ENCODE measurements around the gene NRG3.

Gene NRG3

GRCh38 chr10:82150123-82150900 lies 275.3 kb downstream of the NRG3 start:
- DNase-seq (ENCODE audit: low read depth): peak; percentile 63
- no peak overlapping the region for H3K4me3 ChIP-seq (replicated peaks; ENCODE audit: low read depth, low read length)
- TF ChIP-seq CTCF (IDR thresholded peaks at IDR 0.05; ENCODE audit: low read length, missing control alignments): peak; percentile 52

- peak; percentile 36 for DNase-seq (ENCODE audit: low read depth)
- H3K4me3 ChIP-seq (replicated peaks; ENCODE audit: low read depth, low read length): no peak overlapping the region
- TF ChIP-seq CTCF (IDR thresholded peaks at IDR 0.05; ENCODE audit: low read length, missing control alignments): no peak
Observed at GRCh38 chr10:82160307-82160706, 285.3 kb downstream of the NRG3 start.

- TF ChIP-seq CTCF (IDR thresholded peaks at IDR 0.05; ENCODE audit: low read length, missing control alignments): no peak
- no peak for DNase-seq (ENCODE audit: low read depth)
- no peak overlapping the region for H3K4me3 ChIP-seq (replicated peaks; ENCODE audit: low read depth, low read length)
Observed at GRCh38 chr10:82161264-82161663, 286.3 kb downstream of the NRG3 start.

GRCh38 chr10:82162549-82163195 lies 287.7 kb downstream of the NRG3 start:
- TF ChIP-seq CTCF (IDR thresholded peaks at IDR 0.05; ENCODE audit: low read length, missing control alignments): no peak
- DNase-seq (ENCODE audit: low read depth): no peak
- H3K4me3 ChIP-seq (replicated peaks; ENCODE audit: low read depth, low read length): no peak overlapping the region

- TF ChIP-seq CTCF (IDR thresholded peaks at IDR 0.05; ENCODE audit: low read length, missing control alignments): no peak
- DNase-seq (ENCODE audit: low read depth): no peak
- H3K4me3 ChIP-seq (replicated peaks; ENCODE audit: low read depth, low read length): no peak overlapping the region
Observed at GRCh38 chr10:82171899-82172298, 296.9 kb downstream of the NRG3 start.

- DNase-seq (ENCODE audit: low read depth): no peak
- no peak for TF ChIP-seq CTCF (IDR thresholded peaks at IDR 0.05; ENCODE audit: low read length, missing control alignments)
- H3K4me3 ChIP-seq (replicated peaks; ENCODE audit: low read depth, low read length): no peak overlapping the region
Observed at GRCh38 chr10:82176587-82176986, 301.6 kb downstream of the NRG3 start.

All from fibroblast of pulmonary artery (primary cell).